HG02938 (cell line): Measurements from ENCODE around the gene NPAS2.

Source experiments
- ATAC-seq: cut with Tn5 transposase; IDR thresholded peaks from one replicate; pipeline ENCODE4 v1.9.1; 2021; ENCODE audit warnings: mild to moderate bottlenecking, moderate library complexity; ENCODE audit not compliant: unreplicated experiment

The NPAS2 gene

GRCh38 chr2:100852999-100853908, 33.3 kb downstream of the NPAS2 start:
- ATAC-seq: no peak

- no peak for ATAC-seq
These were observed 34.2 kb downstream of the NPAS2 start for GRCh38 chr2:100853909-100854810.

GRCh38 chr2:100855084-100855483, 35.1 kb downstream of the NPAS2 start:
- no peak for ATAC-seq

GRCh38 chr2:100855606-100856005, 35.7 kb downstream of the NPAS2 start:
- no peak for ATAC-seq

- no peak for ATAC-seq
These were observed 36.8 kb downstream of the NPAS2 start for GRCh38 chr2:100856732-100857131.

- no peak for ATAC-seq
These were observed 37.4 kb downstream of the NPAS2 start for GRCh38 chr2:100857341-100857740.

GRCh38 chr2:100857915-100858314, 38.0 kb downstream of the NPAS2 start:
- no peak for ATAC-seq

- no peak for ATAC-seq
These were observed 40.0 kb downstream of the NPAS2 start for GRCh38 chr2:100859902-100860301.

- no peak for ATAC-seq
These were observed 41.4 kb downstream of the NPAS2 start for GRCh38 chr2:100861340-100861739.

- no peak for ATAC-seq
These were observed 42.1 kb downstream of the NPAS2 start for GRCh38 chr2:100862081-100862480.

- ATAC-seq: no peak
These were observed 46.0 kb downstream of the NPAS2 start for GRCh38 chr2:100865816-100866460.

GRCh38 chr2:100868083-100868482, 48.1 kb downstream of the NPAS2 start:
- ATAC-seq: no peak

- ATAC-seq: no peak
These were observed 49.2 kb downstream of the NPAS2 start for GRCh38 chr2:100869120-100869519.

GRCh38 chr2:100870652-100871531, 51.0 kb downstream of the NPAS2 start:
- no peak for ATAC-seq

GRCh38 chr2:100875516-100876230, 55.7 kb downstream of the NPAS2 start:
- ATAC-seq: no peak

GRCh38 chr2:100876231-100876860, 56.4 kb downstream of the NPAS2 start:
- no peak for ATAC-seq

GRCh38 chr2:100877555-100877954, 57.6 kb downstream of the NPAS2 start:
- ATAC-seq: no peak

- no peak for ATAC-seq
These were observed 58.3 kb downstream of the NPAS2 start for GRCh38 chr2:100878000-100878791.
